HG03571 (cell line): Measurements from ENCODE around the gene SNX13.
"Not testable (repeated sequence)": the region's sequence is repeated elsewhere in the genome, so short reads cannot be mapped to it uniquely, and the experiment has no call there.

Experiments
- ATAC-seq: cut with Tn5 transposase; IDR thresholded peaks from one replicate; pipeline ENCODE4 v1.9.1; 2021; ENCODE audit not compliant: unreplicated experiment

The SNX13 gene

GRCh38 chr7:17852361-17852760 lies 87.9 kb downstream of the SNX13 start:
- ATAC-seq = no peak

DNA sequence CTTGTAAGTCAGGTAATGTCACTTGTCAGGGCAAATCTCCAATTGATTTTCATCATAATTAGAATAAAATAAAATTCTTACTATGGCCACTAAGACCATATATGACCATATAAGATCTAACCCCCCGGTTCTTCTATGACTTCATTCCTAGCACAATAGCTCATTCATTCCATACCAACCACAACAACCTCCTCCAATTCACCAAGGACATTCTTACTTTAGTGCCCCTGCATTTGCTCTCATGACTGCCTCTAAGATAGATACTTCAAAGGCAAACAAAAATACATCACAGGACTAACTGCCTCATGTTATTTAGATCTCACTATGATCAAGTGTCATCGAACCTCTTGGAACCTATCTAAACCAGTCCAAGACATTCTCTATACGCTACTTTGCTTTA lies 90.8 kb downstream of the SNX13 start:
- ATAC-seq = no peak

DNA sequence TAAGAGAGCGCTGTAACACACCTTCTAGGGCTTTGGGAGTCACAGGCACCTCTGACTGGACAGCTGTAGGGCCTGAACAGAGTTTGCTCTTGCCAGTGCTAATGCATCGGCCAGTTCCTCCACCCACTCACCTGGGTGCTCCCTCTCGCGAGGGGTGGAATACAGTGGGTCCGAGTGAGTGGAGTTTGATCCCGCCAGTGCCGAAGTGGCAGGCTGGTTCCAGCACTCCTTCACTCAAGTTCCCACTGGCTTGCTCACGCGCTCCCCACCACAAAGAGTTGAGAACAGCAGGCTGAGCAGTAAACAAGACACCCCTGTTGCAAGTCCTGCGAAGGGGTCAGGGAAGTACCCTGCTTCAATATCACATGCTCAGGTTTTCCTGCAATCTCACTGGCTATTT lies 91.8 kb downstream of the SNX13 start:
- no peak for ATAC-seq

DNA sequence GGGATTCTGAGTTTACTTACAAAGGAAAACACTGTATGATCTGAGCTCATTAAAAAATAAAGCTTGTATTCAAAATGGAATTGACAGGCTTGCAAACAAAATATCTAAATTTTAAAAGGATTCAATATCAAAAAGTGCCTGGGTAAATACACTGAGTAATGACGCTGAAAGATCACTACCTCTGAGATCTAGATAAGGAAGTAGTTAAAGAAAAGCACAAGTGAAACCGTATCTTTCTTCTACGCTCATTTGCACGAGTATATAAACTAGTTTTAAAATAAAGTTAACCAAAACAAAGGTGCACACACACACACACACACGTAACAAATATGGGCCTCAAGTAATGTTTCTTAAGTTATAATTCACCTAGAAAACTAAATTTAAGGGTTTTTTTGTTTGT lies 93.4 kb downstream of the SNX13 start:
- no peak for ATAC-seq

- no peak for ATAC-seq
Observed at GRCh38 chr7:17845197-17845547, 95.1 kb downstream of the SNX13 start.

GRCh38 chr7:17844514-17845196 lies 95.6 kb downstream of the SNX13 start:
- no peak for ATAC-seq

DNA sequence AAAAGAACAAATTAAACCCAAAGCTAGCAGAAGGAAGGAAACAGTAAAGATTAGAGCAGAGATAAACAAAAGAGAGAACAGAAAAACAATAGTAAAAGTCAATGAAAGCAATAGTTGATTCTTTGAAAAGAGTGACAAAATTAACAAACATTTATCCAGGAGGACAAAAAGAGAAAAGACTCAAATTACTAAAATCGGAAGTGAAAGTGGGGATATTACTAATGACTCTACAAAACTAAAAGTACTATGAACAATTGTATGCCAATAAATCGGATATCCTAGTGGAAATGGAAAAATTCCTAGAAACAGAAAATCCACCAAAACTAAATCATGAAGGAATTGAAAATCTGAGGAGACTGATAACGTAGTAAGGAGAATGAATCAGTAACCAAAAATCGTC lies 96.3 kb downstream of the SNX13 start:
- no peak for ATAC-seq

DNA sequence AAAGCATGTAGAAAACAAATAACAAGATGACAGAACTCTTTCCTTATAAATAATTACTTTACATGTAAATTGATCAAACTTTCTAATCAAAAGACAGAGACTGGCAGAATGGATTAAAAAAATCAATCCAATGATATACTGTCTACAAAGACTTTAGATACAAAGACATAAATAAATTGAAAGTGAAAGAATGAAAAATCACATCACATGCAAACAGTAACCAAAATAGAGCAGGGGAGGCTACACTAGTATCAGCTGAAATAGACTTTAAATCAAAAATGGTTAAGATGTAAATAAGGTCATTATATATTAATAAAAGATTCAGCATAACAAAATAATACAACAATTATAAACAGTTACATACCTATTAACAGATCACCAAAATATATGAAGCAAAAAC lies 97.3 kb downstream of the SNX13 start:
- ATAC-seq = no peak

GRCh38 chr7:17832820-17833355 lies 107.4 kb downstream of the SNX13 start:
- no peak for ATAC-seq

GRCh38 chr7:17832242-17832641 lies 108.1 kb downstream of the SNX13 start:
- ATAC-seq = no peak

- ATAC-seq = no peak
Observed at GRCh38 chr7:17830206-17830605, 110.1 kb downstream of the SNX13 start.

DNA sequence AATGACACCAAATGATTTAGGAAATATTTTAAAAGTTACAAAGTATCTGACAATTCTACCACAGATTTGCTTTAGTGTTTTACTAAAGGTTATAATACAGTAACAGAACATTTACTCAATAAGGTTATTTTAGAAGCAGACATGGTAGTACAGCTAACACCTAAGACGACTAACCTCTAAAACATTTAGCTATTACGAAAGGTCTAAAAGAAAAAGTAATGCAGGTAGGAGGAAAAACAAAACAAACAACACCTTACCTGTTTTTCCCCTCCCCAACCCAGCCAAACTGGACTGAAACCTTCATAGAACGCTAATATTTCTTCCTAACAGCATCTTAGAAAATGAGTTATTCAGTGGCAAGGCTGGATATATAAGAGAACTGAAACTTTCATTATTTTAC lies 111.3 kb downstream of the SNX13 start:
- ATAC-seq = no peak

- no peak for ATAC-seq
Observed at GRCh38 chr7:17822547-17823173, 117.6 kb downstream of the SNX13 start.

DNA sequence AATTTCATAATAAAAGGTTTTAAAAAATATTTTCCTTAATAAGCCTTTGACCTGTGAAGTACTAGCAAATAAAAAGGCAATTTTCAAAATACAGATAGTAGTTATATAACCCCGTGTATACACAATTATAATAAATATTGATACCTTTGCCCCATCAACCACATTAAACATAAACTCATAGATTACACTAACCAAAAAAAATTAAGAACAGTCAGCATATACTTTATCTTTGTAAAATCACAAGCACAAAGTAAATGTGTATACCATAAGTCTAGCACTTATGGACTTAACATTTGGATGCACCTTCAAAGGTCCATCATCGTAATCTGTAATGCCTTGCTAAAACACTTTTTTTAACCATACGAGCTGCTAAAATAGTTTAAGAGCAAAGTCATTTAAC lies 123.4 kb downstream of the SNX13 start:
- ATAC-seq = no peak

DNA sequence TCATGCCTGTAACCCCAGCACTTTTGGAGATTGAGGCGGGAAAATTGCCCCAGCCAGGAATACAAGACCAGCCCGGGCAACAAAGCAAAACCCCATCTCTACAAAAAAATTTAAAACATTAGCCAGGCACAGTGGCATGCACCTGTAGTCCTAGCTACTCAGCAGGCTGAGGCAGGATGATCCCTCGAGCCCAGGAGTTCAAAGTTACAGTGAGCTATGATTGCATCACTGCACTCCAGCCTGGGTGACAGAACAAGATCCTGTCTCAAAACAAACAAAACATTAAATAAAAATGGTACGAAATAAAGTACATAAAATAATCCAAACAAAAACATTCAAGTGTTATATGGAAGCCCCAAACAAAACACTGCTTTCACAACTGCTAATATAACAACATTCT lies 125.0 kb downstream of the SNX13 start:
- no peak for ATAC-seq

DNA sequence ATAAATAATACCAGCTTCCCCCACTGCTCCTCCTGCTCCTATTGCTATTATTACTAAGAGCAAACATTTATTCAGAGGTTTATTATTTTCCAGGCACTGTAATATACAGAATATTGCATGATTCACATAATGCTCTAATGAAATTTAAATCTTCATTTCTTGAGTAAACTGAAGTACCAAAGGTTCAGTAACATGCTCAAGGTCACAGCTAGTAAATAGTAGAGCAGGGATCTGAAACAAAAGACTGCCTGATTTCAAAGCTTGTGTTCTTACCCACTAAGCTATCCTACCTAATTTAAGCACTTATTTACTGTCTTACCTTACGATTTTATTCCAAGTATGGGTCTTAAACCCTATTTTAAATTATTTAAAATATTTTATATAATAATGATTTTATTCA lies 126.2 kb downstream of the SNX13 start:
- ATAC-seq = no peak

- ATAC-seq = not testable (repeated sequence)
Observed at GRCh38 chr7:17809215-17809614, 131.1 kb downstream of the SNX13 start.

- no peak for ATAC-seq
Observed at GRCh38 chr7:17807242-17807641, 133.1 kb downstream of the SNX13 start.

DNA sequence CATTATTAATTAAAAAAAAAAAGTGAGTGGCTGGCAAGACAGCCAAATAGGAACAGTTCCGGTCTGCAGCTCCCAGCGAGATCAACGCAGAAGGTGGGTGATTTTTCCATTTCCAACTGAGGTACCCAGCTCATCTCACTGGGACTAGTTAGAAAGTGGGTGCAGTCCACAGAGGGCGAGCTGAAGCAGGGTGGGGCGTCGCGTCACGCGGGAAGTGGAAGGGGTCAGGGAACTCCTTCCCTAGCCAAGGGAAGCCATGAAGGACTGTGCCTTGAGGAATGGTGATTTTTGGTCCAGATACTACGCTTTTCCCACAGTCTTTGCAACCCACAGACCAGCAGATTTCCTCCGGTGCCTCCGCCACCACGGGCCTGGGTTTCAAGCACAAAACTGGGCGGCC lies 133.7 kb downstream of the SNX13 start:
- ATAC-seq = no peak

DNA sequence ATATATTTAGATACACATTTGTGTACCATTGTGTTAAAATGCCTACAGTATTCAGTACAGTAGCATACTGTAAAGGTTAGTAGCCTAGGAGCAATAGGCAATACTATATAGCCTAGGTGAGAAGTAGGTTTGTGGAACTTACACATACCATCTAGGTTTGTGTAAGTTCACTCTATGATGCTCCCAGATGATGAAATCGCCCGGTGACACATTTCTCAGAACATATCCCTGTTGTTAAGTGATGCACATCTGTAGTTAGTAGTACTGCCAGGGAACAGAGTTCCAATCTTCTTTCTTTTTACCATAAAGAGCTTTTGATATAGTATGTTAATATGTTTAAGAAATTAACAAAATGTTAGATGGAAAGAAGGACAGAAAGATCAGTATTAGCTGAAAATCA lies 138.2 kb downstream of the SNX13 start:
- no peak for ATAC-seq

- no peak for ATAC-seq
Observed at GRCh38 chr7:17792075-17792936, 148.0 kb downstream of the SNX13 start.

DNA sequence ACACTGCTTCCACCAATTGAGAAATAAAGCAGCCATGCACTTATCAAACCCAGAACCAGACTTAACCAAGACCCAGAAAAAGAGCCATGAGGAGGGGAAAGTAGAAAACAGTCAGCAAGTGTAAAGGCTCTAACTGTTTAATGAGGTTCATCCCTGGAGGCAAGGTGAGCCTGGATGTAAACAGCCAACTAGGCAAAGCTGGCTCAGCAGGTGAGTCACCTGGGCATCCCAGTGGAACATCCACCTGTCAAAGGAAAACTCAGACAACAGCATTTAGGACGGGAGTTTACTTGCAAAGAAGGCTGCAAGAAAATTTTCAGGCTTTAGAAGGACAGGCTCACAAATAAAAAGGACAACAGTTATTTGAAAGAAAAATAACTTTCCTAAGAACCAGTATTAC lies 153.0 kb downstream of the SNX13 start:
- no peak for ATAC-seq
